Tongue (tissue), 2 donors: ENCODE results near the gene KAZN. TPM values are rescaled to one million over a fixed set of nuclear protein-coding genes. Genes with fewer than 3 reads are reported as not detected.
"Not testable (repeated sequence)": the region's sequence is repeated elsewhere in the genome, so short reads cannot be mapped to it uniquely, and the experiment has no call there.

ENCODE experiments used
- DNase-seq: peaks from one replicate; pipeline ENCODE4 v3.0.0-alpha.2; 2015
- total RNA-seq: library from RNA; depleted of rRNA; stranded (reverse); fragments of >200 nt; gene quantifications from one replicate; pipeline ENCODE4 v1.2.3, GENCODE V29; 2014

The KAZN gene
- total RNA-seq, 1 donor from 2014 or later, result 12.3 TPM

DNA sequence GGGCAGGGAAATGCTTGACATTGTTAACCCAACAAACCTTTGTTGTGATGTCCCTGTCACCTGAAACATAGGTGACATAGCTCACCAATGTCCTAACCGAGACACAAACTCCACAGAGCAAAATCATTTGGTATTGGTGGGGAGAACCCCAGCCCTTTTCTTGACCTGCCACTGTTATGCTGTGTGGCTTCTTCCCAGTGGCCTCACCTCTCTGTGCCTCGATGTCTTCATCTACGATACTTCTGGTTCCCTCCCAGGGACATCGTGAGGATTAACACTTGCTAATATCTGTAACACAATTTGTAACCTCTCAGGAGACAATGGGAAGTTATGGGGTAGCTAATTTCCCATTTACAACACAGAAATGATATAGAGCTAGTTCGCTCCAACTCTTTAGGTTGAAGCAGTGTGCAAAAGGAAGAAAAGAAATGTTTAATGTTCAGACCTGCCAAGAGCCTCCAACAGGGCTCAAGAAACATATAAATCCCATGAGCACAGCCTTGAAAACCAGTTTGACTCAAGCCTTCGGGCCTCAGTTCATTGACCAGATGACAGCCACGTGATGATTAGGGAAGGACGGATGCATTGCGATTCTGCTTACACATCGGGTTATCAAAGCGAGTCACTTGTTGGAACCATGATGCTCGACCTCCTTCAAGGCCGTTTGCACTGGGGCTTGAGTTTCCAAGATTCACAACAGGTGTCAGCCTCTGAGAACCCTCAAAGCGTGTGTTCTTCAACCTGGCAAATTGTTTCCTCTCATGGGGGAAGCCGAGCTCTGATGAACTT is 517.3 kb downstream of the KAZN start:
- DNase-seq, result no peak

GRCh38 chr1:15116966-15117365 is 518.5 kb downstream of the KAZN start:
- DNase-seq, result no peak

GRCh38 chr1:15117671-15118325 is 519.3 kb downstream of the KAZN start:
- no peak for DNase-seq

- no peak for DNase-seq
These were observed 520.1 kb downstream of the KAZN start for GRCh38 chr1:15118579-15118978.

DNA sequence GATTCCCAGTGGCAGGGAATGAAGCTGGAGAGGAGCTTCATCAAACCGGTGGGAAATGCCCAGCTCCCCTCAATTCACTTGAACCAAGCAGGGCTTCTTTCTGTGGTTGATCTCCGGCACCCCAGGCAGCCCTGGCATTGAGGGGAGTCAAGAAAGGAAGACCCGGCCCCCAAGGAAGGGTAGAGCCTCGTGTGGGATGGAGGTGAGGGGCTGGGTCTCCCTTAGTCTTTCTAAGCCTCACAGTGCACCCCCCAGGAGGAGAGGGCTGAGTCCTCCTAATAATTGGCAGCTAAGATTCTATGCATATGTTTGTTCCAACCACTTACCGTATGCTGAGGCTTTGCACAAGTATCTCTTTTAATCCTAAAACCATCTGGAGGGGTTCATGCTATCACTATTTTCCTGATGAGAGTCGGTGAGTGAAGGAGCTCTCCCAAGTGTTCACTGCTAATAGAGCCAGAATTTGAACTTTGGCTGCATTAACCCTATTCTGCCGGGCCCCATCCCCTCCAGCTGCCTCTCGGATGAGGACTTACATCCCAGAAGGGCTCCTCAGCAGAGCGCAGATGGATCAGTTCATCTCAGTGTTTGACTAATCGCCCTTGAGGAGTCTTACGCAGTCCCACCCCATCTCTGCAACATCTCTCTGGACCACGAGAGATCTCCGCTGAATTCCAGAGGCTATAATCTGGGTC is 521.9 kb downstream of the KAZN start:
- no peak for DNase-seq

DNA sequence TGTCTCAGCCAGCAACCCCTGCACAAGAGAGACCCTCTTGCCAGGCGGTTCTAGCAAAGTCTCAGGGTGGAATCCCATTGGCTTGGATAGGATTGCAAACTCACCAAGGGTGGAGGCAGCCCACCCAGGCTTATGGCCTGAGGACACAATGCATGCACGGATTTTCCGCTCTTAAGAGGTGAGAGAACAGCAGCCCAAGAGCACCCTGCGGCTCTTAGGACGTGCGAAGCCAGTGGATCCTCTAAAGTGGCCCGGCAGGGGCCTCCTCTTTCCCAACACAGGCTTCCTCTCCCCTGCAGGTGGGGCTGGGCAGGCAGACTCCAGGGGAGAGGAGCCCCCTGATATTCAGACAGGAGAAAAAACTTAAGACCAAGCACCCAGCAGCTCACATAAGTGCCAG is 523.8 kb downstream of the KAZN start:
- DNase-seq, result no peak

- no peak for DNase-seq
These were observed 524.8 kb downstream of the KAZN start for GRCh38 chr1:15123270-15123669.

DNA sequence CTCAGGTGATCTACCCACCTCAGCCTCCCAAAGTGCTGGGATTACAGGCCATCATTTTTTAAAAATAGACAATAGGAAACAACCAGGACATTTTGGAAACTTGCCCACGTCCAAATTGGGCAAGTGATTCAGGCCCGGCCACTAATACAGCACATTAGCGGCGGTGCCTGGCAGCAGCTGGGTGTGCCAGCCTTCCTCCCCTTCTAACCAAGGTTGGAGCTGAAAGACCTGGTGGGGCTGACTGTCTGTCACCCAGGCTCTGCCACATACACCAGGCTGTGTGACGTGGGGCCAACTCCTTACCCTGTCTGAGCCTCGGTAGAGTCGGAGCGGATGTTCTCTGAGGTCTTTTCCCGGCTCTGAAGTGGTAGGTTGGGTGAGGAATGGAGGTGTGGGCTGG is 525.4 kb downstream of the KAZN start:
- no peak for DNase-seq

DNA sequence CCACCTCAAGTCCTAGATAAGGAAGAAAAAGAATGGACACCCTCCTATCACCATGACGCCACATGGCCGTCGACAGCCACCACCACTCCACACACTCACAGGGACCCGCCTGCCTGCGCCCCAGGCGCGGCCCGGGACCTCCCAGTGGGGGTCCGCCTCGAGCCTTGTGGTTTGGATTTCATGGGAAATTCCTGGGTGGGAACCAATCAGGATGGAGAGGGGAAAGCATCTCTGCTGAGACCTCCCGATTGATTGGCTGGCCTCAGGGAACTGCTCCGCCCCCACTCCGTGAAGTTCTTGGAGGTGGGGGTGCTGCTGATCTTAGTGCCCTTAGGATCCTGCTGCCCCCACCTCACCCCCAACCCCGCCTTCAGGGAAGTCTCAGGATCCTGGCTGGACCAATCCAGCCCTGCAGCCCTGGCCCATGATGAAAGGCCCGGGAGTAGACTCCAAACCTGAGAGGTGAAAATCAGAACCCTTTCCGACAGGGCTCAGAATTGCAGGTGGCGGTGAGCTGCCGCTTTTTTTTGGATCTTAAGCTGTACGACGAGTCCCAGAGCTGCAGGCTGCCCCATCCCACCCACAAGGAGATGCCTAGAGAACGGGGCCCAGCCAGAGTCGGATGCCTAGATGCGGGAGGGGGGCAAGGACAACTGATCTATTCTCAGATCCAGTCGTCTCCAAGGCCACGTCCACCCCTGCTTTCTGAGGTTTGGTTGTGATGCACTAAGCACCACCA is 526.0 kb downstream of the KAZN start:
- DNase-seq, result no peak

DNA sequence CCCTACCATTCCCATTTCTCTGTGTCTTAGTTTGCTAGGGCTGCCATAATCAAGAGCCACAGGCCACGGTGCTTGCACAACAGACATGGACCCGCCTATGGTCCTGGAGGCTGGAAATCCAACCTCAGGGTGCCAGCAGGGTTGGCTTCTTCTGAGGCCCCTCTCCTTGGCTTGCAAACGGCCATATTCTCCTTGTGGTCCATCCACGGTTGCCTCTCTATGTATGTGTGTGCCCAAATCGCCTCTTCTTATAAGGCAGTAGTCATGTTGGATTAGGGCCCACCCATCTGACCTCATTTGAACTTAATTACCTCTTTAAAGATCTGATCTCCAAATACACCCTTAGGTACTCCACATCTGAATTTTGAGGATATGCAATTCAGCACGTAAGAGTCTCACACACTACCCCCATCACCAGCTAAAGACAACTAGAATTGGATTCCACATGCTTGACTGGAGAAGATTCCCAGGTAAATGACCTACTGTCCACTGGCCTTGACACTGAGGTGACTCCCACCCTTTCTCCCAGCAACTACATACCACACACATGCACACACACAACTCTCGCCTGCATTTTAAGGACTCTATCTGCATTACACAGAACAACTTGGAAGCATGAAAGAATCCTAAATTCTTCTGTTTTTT is 526.7 kb downstream of the KAZN start:
- DNase-seq, result no peak

DNA sequence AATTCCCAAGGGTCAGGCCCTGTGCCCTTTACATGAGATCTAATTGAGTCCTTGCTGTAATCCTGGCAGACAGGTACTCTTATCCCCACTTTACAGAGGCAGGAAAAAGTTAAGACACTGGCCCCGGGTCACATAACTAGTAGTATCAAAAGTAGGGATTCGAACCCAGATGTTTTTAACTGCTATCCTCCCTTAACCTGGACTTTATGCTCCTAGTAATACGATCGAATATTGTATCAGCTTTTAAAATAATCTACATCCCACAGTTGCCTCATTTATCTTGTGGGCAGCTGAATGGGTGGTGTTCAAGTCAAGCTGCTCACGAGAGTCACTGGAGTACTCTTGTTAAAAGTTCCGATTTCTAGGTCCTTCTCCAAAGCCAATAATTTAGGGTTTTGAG is 529.6 kb downstream of the KAZN start:
- DNase-seq, result no peak

DNA sequence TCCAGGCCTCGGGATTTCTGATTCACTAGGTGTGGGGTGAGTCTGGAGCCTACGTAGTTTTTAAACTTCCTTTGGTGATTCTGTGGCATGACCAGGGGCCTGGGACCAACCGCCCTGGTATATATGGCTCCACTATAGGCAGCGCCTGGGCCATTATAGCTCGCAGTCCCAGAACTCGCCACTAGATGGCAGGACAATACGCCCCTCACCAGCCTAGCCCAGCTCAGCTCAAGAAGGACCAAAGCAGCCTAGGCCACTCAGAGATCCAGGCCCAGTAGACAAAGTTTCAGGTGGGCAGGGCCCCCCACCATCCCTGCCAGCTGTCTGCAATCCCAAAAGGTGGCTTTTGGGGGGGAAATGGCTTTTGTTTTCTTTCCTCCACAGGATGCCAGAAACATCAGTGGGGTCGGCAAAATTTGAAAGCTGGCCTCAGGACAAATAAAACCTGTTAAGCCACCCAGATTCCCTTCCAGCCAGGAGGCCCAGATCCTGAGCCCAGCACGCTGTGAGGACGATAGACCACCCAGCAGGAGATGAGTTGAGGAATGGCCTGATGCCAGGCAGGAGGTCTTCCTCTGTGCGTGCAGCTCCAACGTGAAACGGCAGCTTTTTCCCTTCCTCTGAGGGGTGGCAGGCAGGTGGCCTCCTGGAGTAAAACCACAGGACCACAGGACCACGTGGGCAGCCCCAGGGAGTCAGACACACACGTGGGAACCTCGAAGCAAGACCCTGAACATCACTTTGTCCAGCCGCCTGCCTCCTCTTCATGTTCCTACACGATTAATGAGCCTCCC is 530.2 kb downstream of the KAZN start:
- peak; percentile 89 for DNase-seq

DNA sequence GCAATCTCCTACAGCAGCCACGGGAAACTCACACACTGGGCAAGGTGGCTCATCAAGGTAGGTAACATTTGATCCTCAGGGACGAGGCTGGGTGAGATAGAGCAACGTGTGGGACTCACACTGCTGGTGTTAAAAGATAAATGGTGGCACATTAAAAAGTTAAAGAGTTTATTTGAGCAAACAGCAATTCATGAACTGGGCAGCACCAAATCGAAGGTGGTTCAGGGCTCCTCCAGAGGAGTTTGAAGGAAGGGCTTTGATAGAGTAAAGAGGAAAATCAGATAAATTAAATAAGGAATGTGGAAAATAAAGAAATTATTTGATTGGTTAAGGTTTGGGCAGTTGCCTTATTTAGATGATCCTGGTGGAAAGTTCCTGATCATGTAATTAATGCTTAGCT is 531.5 kb downstream of the KAZN start:
- DNase-seq, result no peak

DNA sequence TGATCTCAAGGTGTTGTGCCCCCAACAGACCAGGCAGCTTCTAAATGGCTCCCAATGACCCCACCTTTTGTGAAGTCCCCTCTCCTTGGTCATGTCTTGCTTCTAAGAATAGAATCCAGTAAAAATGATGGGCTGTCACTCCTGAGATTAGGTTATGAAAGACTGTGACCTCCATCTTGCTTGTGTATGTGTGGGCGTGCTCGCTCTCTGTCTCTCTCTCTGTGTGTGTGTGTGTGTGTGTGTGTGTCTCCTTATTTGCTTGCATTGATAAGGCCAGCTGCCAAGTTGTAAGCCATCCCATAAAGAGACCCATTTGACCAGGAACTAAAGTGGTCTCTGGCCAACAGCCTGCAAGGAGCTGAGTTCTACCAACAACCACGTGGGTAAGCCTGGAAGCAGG is 532.1 kb downstream of the KAZN start:
- no peak for DNase-seq

DNA sequence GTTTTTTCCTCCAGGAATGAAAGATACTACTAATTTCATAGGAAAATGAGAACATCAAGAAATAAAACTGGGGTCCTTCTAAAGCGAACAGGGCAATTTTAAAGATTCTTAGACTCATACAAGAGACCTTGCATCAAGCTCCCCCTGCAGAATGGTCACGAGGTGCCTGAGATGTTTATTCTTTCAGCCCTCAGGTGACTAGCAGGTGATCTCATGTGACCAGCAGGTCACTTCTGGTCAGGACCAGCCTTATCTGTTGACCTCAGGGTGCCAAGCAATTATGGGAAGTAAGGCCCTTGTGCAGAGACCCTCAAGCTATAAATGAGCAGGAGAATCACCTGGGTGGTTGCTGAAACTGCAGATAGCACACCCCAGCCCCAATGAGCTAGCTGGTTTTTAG is 534.5 kb downstream of the KAZN start:
- no peak for DNase-seq

- no peak for DNase-seq
These were observed 535.8 kb downstream of the KAZN start for GRCh38 chr1:15134285-15134684.

DNA sequence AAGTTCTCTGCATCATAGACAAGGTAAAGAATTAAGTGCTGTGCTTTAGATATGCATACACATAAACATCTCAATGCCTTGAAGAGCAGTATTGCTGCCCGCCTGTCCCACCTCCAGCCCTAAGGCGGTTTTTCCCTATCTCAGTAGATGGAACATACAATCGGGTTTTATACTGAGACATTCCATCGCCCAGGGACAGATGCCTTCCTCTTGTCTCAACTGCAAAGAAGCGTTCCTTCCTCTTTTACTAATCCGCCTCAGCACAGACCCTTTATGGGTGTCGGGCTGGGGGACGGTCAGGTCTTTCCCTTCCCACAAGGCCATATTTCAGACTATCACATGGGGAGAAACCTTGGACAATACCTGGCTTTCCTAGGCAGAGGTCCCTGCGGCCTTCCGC is 537.1 kb downstream of the KAZN start:
- not testable (repeated sequence) for DNase-seq

DNA sequence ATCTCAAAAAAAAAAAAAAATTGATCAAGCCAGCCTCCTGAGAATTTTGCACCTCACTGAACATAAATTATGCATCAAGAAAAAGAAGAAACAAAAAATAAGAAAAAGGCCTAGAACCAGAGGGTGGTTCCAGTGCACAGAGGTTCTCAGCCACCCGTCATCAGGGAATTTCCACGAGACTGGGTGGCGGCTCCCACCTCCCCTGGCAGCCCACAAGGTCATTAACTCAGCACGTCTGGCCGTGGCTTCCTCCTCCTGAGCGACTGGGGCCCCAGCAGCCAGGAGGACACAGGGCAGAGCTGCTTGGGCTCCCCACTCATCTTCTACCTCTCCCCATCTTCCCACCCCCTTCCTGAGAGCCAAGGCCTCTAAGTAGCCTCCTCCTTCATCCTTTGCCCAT is 539.3 kb downstream of the KAZN start:
- no peak for DNase-seq

GRCh38 chr1:15139654-15140350 is 541.3 kb downstream of the KAZN start:
- peak; percentile 30 for DNase-seq

- peak; percentile 63 for DNase-seq
These were observed 543.6 kb downstream of the KAZN start for GRCh38 chr1:15141935-15142539.
